Breast epithelium (tissue), 4 donors: ENCODE data around the gene AMBP. TPM values are rescaled to one million over a fixed set of nuclear protein-coding genes. Genes with fewer than 3 reads are reported as not detected.

Experiments
- DNase-seq, 2 donors: peaks; one replicate each; pipeline ENCODE4 v3.0.0-alpha.2; 2019; ENCODE audit warnings: low spot score in 2 of 2
- H3K27ac ChIP-seq, 2 donors: fragments of 200-600 bp; sonication (generic) in 1 of 2; one replicate each; pipeline ENCODE4 v1.5.1; 2016 to 2019; ENCODE audit warnings: mild to moderate bottlenecking in 1 of 2
- H3K27me3 ChIP-seq, 2 donors: fragments of 200-600 bp; sonication (generic) in 1 of 2; one replicate each; pipeline versions ENCODE4 v1.5.1 to v1.6.0; 2017 to 2019; ENCODE audit warnings: control low read depth in 1 of 2, mild to moderate bottlenecking in 1 of 2
- H3K36me3 ChIP-seq: fragments of 200-600 bp; one replicate; pipeline ENCODE4 v1.5.1; 2019
- H3K4me1 ChIP-seq, 2 donors: fragments of 200-600 bp; sonication (generic); one replicate each; pipeline ENCODE4 v1.5.1; 2016 to 2019; ENCODE audit warnings: control low read depth in 1 of 2
- H3K4me3 ChIP-seq, 3 donors: fragments of 200-600 bp; sonication (generic); 1 replicate in 2 of 3; 2 replicates in 1 of 3; pipeline ENCODE4 v1.5.1; 2016 to 2019; ENCODE audit warnings: mild to moderate bottlenecking in 3 of 3, moderate library complexity in 2 of 3
- H3K9me3 ChIP-seq, 2 donors: fragments of 200-600 bp; sonication (generic) in 1 of 2; one replicate each; pipeline ENCODE4 v1.5.1; 2016 to 2019; ENCODE audit warnings: control low read depth in 1 of 2
- CTCF ChIP-seq, 3 donors: fragments of 450-650 bp; IDR thresholded peaks; one replicate each; pipeline ENCODE4 v1.5.1; 2016 to 2017; ENCODE audit warnings: antibody characterized with exemption in 3 of 3, mild to moderate bottlenecking in 3 of 3, moderate library complexity in 3 of 3
- POLR2A ChIP-seq: fragments of 450-650 bp; IDR thresholded peaks from one replicate; pipeline ENCODE4 v1.6.1; 2016; ENCODE audit warnings: antibody characterized with exemption, mild to moderate bottlenecking, moderate library complexity
- POLR2AphosphoS5 ChIP-seq, 3 donors: sonication (generic); formaldehyde crosslinking; IDR thresholded peaks; one replicate each; pipeline ENCODE4 v1.6.1; 2017; ENCODE audit warnings: antibody characterized with exemption in 3 of 3
- intact Hi-C: fragments of 100-400 bp; cut with DNase I; formaldehyde crosslinking; loops from one replicate; pipeline ENCODE4 v1.15.1; 2023; ENCODE audit warnings: low total_unique reads
- total RNA-seq, 3 donors: library from RNA; depleted of rRNA; stranded (reverse); fragments of >200 nt; gene quantifications; one replicate each; pipeline ENCODE4 v1.1.0, GENCODE V29; 2016

The AMBP gene
- total RNA-seq, 3 donors from 2014 or later: 0.66 TPM; not detected in 2

GRCh38 chr9:114087721-114088120 is 9.6 kb upstream of the AMBP start:
- H3K9me3 ChIP-seq: no peaks in the 10 kb centered on the region
- H3K4me1 ChIP-seq: no peaks in the 10 kb centered on the region
- no peak for TF ChIP-seq CTCF (IDR thresholded peaks at IDR 0.05)
- no peak for TF ChIP-seq POLR2AphosphoS5 (IDR thresholded peaks at IDR 0.05)
- no peak for TF ChIP-seq POLR2A
- no peak overlapping the region for H3K4me3 ChIP-seq
- no peaks in the 10 kb centered on the region for H3K36me3 ChIP-seq
- H3K27me3 ChIP-seq: no peaks in the 10 kb centered on the region
- intact Hi-C loops: no loop called here
- DNase-seq: no peak
- no peak overlapping the region for H3K27ac ChIP-seq

DNA sequence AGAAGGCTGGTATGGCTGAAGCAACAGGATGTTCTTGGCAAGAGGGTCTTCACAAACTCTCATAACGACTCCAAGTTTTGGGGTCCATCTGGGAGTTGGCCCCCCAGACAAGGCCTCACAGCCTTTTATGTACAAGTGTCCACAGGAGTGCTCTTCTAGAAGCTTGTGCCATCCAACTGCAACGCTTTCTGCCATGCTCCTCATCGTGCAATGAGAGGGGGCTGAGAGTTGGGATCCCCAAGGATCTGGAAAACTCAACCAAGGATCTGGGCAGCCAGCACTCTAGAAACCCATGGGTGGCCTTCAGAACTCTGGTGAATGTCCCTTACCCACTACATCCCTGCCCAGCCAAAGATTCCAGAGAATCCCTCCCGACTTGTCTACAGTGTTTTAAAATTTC is 8.5 kb upstream of the AMBP start:
- no peak overlapping the region for H3K27ac ChIP-seq
- intact Hi-C loops: no loop called here
- DNase-seq: no peak
- no peaks in the 10 kb centered on the region for H3K9me3 ChIP-seq
- H3K27me3 ChIP-seq: no peaks in the 10 kb centered on the region
- H3K4me1 ChIP-seq: no peaks in the 10 kb centered on the region
- H3K4me3 ChIP-seq: no peak overlapping the region
- no peak for TF ChIP-seq CTCF (IDR thresholded peaks at IDR 0.05)
- TF ChIP-seq POLR2AphosphoS5 (IDR thresholded peaks at IDR 0.05): no peak
- no peak for TF ChIP-seq POLR2A
- H3K36me3 ChIP-seq: no peaks in the 10 kb centered on the region

DNA sequence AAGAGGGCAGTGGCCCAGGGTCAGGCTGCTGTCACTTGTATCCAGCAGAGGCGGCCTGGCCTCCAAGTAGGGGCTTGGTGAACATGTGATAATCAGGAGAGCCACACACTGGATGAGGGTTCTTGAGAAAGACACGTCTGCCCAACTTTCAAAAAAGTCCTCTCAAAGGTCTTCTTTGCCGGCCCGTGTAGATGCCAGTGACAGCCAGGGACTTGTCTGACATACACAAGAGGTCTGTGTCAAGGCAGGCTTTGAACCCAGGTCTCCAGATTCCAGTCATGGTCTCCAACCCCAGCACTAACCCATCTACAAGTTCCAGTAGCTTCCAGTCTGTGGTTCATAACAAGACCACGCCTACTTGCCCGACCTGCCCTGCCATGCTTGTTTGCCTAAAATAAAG is 7.9 kb upstream of the AMBP start:
- Histone ChIP-seq H3K9me3 (no peaks in the 10 kb centered on the region), H3K4me1 (no peaks in the 10 kb centered on the region), H3K36me3 (no peaks in the 10 kb centered on the region), H3K4me3 (no peak overlapping the region), H3K27ac (no peak overlapping the region), H3K27me3 (no peaks in the 10 kb centered on the region)
- DNase-seq: no peak
- intact Hi-C loops: no loop called here
- TF ChIP-seq POLR2AphosphoS5 (IDR thresholded peaks at IDR 0.05) (no peak), POLR2A (no peak), CTCF (IDR thresholded peaks at IDR 0.05) (no peak)

DNA sequence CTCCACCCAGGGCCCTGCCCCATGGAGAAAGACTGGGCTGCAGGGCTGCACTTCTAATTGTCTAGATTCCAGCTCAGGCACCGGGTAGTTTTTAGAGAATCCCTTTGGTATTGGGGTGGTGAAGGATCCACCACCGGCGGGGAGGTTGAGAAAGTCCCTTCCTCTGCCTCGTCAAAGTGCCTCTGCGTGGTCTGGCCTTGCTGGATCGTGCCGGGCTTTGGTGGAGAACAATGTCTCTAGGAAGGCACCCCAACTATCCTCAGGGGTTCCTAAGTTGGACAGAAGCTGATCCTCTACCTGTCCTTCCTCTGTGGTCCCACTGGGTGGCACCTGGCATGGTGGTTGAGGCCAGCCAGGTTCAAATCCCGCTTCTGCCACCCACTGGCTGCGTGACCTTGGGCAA is 7.3 kb upstream of the AMBP start:
- TF ChIP-seq POLR2A (no peak), POLR2AphosphoS5 (IDR thresholded peaks at IDR 0.05) (no peak), CTCF (IDR thresholded peaks at IDR 0.05) (no peak)
- H3K4me3 ChIP-seq: no peak overlapping the region
- no peaks in the 10 kb centered on the region for H3K27me3 ChIP-seq
- intact Hi-C loops: no loop called here
- H3K27ac ChIP-seq: no peak overlapping the region
- H3K4me1 ChIP-seq: no peaks in the 10 kb centered on the region
- H3K9me3 ChIP-seq: no peaks in the 10 kb centered on the region
- H3K36me3 ChIP-seq: no peaks in the 10 kb centered on the region
- DNase-seq: no peak

GRCh38 chr9:114084282-114085073 is 6.4 kb upstream of the AMBP start:
- intact Hi-C loops: loop anchor here (5.0 kb wide), 1 partner anchor 203 kb away; no protein-coding TSS in a partner anchor
- H3K9me3 ChIP-seq: no peaks in the 10 kb centered on the region
- TF ChIP-seq POLR2AphosphoS5 (IDR thresholded peaks at IDR 0.05): no peak
- no peak for TF ChIP-seq POLR2A
- TF ChIP-seq CTCF (IDR thresholded peaks at IDR 0.05): no peak
- no peak overlapping the region for H3K27ac ChIP-seq
- no peak for DNase-seq
- no peaks in the 10 kb centered on the region for H3K27me3 ChIP-seq
- H3K4me1 ChIP-seq: no peaks in the 10 kb centered on the region
- H3K4me3 ChIP-seq: no peak overlapping the region
- no peaks in the 10 kb centered on the region for H3K36me3 ChIP-seq
